Fibroblast of peridontal ligament (primary cell): ENCODE measurements around the gene ARRB2.
"Not testable (repeated sequence)": the region's sequence is repeated elsewhere in the genome, so short reads cannot be mapped to it uniquely, and the experiment has no call there.

ENCODE experiments used
- DNase-seq: peaks from one replicate; pipeline ENCODE4 v3.0.0-alpha.2; 2010; ENCODE audit errors: extremely low read depth

ARRB2 gene

DNA sequence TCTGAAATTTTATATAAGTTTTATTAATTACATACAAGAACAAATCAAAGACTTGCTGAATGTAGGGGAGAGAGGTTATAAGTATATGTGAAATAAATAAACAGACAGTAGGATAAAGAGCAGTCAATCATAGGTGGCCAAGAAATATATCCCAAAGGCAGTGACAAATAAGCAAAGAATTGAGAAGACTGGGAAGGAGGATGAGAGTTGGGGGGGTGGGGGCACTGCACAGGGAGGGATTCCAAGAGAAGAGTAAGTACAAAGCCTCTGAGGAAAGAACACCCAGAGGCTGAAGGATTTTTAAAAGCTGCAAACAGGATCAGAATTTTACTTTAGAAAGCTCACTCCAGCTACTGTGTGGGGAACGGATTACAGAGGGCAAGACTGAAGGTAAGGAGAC, 9.3 kb upstream of the ARRB2 start:
- DNase-seq, result no peak

DNA sequence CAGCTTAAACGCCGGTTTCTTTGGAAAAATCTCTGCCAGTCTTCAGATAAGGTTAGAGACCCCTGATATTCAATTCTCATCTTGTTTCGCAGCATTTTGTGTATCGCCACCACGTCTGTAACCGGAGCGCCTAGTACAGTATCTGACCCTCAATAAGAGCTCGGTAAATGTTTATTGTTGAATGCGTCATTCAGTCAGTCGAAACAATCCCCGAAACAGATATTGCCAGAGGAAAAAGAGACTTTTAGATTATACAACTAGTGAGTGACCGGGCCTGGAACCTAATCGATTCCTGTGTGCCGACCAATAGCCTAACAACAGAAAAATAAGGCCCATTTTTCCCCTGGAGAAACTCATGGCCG, 7.1 kb upstream of the ARRB2 start:
- no peak for DNase-seq

DNA sequence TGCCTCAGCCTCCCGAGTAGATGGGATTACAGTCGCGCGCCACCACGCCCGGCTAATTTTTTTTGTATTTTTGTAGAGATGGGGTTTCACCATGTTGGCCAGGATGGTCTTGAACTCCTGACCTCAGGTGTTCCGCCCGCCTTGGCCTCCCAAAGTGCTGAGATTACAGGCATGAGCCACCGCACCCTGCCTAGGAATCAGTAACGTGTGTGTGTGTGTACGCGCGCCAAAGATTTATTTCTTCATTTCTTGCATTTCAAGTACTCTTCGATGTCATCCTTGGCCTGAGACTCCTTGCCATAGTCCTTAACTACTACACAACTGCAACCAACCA, 5.9 kb upstream of the ARRB2 start:
- not testable (repeated sequence) for DNase-seq

DNA sequence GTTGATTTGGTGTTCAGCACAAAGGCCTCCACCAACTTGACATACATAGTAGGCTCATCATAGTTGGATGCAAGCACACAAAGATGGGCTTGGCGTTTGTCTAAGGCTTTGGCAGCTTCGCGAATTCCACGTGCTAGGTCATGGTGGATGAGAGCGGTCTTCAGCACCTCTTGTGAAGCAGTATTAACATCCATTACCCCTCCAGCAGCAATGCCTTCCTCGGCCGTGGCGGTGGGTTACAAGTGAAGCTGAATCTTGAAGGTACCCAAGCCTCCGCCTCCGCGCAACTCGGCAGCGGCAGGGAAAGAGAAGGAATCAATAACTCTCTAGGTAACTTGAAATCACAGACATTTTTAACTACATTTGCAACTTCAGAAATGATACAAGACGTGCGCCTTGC, 5.4 kb upstream of the ARRB2 start:
- DNase-seq, result no peak

DNA sequence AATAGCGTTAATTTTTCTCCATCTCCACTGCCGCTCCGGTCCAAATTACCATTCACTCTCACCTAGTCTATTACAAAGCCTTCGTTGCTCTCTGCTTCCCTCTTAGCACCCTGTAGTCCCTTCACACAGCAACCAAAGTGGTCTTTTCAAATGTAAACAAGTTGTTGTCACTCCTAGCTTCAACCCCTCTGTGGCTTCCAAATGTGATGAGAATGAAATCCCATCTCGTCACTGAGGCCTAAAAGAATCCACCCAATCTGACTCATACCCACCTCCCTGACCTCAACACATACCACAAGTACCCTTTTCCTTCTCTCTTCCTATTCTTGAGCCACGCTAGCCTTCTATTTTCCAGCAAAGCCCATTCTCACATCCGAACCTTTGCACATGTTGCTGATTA, 4.3 kb upstream of the ARRB2 start:
- DNase-seq, result peak; percentile 55

DNA sequence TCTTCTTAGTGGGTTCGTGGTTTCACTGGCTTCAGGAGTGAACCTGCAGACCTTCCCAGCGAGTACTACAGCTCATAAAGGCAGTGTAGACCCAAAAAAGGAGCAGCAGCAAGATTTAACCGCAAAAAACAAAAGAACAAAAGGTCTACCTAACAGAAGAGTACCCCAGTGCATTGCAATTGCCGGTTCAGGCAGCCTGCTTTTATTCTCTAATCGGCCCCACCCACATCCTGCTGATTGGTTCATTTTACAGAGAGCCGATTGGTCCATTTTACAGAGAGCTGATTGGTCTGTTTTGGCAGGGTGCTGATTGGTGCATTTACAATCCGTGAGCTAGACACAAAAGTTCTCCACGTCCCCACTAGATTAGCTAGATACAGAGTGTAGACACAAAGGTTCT, 2.0 kb upstream of the ARRB2 start:
- DNase-seq, result no peak

DNA sequence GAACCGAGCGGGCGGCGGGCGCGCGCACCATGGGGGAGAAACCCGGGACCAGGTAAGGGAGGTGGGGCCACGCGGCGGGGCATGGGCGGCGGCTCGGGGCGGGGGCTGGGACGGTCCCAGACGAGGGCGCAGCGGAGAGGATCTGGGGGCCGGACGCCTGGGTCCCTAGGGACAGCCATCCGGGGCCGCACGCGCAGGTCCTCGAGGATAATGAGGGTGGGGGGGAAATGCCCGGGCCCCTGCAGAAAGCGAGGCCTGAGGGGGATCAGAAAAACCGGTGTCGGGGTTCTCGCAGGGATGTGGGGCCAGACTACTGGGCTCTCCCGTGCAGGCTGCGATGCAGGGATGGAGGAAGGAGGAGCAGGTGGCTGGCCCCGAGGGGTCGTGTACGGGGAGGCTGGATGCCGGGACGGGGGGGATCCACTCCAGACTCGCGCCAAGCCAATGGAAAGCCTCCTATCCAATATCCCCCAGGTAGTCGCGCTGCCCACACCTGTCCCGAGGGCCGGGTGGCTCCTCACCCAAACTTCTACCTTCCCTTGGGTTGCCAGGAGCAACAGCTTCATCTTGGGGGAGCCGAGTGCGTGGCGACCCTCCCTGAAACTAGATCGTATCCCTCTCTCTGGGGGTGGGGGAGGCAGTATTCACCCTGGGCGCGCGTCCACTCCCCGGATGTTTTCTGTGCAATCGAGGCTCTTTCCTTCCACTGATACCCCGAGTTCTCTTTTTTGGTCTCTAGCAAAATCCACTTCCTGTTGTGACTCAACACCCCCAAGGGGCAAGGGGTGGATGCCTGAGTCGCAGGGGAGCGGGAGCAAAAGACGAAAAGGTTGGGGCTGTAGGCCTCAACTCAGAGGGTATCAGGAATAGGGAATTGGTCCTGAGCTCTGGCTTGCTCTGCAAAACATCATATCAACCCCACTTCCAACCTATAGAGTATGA, 532 bp downstream of the ARRB2 start:
- DNase-seq, result no peak

DNA sequence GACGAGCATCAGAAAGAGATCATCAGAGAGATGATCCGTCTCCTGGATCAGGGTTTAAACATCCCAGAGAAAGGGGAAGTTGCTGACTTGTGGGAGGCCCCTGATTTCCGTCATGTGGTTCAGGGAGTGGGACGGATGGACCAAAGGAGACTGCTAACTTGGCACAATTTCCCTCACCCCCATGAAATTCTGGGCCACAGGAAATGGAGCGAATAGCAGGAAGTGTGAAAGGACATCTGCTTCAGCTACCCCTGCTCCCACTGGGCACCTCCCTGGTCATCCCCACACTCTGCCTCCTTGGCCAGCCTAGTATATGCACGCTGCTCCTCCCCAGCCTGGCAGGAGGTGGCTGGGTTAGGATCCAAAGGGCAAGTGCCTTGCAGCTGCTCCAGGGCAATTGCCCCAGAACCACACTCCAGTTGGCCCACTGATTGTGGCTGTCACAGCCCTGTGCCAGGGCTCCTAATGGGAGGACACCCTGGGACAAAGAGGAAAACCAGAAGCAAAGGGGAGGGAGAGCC, 1.3 kb downstream of the ARRB2 start:
- DNase-seq, result no peak

DNA sequence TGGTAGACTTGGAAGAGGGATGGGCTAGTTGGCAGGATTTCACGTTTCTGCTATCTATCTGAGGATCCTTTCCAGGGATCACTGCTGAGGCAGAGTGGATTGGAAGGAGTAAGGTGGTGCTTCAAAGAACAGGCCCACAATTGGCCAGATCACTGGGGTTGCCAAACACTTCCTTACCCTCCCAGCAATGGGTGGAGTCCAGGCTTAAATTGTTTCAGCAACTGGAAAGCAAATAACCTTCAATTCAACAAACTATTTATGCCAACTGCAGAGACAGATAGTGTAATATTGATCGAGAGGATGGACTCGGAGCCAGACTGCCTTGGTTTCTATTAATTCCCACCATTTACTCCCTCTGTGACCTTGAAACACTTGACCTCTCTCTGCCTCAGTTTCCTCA, 2.1 kb downstream of the ARRB2 start:
- no peak for DNase-seq

DNA sequence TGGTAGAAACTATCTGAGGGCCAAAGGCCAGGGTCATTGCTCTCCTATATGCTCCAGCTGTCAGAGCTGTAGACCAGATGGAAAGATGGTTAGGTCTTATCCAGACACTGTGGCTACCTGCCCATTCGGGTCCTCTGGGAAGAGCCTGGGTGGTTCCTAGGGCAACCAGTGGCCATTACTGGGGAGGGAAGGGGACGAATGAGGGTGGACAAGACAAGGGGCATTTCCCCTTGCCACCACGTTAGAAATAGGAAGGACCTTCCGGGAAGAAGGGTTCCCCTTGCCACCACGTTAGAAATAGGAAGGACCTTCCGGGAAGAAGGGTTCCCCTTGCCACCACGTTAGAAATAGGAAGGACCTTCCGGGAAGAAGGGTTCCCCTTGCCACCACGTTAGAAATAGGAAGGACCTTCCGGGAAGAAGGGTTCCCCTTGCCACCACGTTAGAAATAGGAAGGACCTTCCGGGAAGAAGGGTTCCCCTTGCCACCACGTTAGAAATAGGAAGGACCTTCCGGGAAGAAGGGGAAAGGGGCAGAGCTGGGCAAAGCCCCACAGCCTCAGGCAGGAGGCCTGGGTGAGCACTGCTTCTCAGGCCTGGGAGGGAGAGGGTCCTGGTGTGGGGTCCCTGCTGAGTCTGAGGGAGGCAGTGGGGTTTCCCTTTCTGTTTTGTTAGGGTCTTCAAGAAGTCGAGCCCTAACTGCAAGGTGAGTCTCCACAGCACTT, 4.1 kb downstream of the ARRB2 start:
- not testable (repeated sequence) for DNase-seq

DNA sequence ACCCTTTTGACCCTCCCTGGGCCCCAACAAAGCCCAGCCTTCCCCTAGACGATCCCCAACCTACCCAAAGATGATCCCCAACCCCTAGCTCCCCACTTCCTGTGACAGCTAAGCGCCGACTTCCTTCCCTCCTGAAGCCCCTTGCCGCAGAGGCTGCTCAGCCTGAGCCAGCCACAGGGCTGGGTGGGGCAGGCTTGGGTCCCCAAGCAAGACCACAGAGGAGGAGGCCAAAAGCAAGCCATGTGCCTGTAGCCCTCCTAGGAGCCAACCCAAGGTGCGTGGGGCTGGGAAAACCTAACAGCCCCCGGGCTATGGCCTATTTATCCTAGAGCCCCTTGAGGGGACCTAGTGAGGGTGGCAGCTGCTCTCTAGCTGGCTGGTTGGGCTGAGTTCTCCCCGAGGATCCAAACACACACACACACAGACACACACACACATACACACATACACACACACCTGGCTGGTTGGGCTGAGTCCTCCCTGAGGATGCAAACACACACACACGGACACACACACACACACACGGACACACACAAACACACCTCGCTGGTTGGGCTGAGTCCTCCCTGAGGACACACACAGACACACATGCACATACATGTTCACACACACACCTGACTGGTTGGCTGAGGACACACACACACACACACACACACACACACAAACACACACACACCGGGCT, 4.8 kb downstream of the ARRB2 start:
- DNase-seq, result no peak

DNA sequence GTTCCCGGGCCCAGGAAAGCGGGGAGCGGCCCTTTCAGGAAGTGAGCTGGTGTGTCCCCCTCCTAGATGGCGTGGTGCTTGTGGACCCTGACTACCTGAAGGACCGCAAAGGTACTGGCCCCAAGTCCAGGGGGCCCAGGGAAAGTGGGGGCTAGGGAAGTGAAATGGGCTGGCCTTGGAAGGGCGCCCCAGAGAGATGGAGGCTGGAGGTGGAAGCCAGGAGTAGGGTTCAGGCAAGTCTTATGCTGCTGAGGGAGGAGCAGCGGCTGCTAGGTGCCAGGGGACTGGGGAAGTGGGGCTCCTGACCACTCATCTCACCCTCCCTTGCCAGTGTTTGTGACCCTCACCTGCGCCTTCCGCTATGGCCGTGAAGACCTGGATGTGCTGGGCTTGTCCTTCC, 5.6 kb downstream of the ARRB2 start:
- no peak for DNase-seq

DNA sequence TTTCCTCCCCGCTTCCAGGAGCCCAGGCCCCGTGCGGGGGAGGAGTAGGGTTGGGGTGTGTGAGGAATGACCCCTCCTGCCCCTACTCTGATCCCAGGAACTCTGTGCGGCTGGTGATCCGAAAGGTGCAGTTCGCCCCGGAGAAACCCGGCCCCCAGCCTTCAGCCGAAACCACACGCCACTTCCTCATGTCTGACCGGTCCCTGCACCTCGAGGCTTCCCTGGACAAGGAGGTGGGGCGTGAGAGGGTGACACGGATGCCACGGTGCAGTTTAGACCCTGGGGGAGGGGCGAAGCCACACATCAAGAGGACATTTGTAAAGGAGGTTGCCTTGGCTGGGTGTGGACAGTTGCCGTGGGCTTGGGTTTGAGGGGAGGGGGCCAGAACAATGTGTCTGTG, 7.4 kb downstream of the ARRB2 start:
- no peak for DNase-seq

DNA sequence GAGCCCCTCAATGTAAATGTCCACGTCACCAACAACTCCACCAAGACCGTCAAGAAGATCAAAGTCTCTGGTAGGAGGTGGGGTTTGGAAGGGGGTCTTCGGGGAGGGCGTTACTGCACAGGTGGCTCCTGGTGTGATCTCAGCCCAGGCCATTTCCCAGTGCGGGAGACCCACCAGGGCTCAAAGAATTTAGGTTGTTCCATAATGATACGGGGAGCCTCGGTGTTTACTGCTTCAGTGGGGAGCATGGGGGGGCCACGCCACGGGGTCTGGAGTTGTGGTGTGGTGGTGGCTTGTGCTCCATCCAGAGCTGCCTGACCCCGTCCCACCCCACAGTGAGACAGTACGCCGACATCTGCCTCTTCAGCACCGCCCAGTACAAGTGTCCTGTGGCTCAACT, 7.8 kb downstream of the ARRB2 start:
- no peak for DNase-seq

DNA sequence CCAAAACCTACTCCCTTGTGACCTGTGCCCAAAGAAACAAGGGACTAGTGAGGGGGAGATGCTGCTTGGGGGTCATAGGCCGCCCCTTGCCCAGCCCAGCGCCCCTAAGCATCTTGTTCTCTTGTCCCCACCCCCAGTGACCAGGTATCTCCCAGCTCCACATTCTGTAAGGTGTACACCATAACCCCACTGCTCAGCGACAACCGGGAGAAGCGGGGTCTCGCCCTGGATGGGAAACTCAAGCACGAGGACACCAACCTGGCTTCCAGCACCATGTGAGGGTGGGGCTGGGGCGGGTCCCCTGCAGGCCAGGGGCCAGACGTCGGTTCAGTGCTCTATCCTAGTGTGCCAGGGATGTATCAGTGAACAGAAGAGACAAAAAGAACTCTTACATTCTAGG, 8.7 kb downstream of the ARRB2 start:
- DNase-seq, result no peak

DNA sequence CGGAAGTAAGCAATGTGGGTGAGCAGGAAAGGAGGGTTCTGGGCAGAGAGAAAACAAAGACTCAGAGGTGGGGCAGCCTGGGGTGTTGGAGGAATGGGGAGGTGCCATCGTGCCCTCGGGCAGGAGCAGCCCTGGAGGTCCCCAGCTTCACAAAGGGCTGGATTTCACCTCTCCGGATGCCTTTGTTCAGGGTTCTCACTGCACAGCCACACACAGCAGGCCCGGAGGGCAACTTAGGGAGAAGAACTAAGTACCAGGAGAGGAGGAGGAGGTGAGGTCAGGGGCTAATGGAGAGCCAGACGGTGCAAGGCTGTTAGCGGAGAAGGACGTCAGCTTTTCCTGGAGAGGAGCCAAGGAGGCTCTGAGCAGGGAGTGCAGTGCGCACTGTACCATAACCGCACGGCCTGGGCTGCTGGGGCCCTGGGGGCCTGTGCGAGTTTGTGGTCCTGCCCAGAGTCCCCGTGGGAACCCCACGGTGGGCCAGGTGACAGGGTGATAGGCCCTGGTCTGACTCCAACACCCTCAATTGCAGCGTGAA, 9.3 kb downstream of the ARRB2 start:
- DNase-seq, result no peak

DNA sequence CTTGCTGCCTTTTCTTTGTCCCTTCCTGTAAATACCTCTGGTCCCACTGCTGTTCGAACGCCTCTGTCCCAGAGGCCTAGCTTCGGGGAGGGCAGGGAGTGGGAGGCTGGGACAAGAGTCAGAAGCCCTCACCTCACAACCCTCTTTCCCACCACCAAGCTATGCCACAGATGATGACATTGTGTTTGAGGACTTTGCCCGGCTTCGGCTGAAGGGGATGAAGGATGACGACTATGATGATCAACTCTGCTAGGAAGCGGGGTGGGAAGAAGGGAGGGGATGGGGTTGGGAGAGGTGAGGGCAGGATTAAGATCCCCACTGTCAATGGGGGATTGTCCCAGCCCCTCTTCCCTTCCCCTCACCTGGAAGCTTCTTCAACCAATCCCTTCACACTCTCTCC, 10.4 kb downstream of the ARRB2 start:
- DNase-seq, result no peak

DNA sequence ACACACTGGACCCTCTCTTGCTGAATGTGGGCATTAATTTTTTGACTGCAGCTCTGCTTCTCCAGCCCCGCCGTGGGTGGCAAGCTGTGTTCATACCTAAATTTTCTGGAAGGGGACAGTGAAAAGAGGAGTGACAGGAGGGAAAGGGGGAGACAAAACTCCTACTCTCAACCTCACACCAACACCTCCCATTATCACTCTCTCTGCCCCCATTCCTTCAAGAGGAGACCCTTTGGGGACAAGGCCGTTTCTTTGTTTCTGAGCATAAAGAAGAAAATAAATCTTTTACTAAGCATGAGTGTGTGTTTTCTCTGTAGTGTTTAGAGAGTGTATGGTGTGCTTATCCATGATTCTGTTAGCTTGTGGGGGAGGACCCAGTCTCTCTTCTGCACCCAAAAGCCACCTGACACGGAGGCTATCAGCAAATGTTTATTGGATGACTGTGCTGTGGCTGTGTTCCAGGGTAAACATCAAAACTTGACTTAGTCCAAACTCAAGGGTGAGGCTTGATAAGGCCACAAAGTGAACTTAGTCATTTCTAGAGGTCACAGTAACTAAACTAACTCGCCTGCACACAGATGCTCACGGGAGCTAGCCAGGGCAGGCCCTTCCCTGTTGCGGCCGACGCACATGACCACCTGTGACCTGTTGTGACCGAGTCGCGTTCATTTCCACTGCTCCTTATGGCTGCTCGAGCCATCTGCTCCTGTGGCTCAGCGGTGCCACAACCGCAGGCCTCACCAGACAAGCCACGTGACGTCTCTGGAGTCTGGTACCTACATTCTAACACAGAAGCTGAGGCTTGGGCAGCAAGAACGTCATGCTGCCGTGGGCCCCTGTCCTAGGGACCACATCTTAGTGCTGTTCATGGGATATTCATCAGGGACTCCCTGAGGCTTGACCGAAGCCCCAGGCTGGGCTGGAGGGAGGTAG, 11.0 kb downstream of the ARRB2 start:
- peak; percentile 14 for DNase-seq

DNA sequence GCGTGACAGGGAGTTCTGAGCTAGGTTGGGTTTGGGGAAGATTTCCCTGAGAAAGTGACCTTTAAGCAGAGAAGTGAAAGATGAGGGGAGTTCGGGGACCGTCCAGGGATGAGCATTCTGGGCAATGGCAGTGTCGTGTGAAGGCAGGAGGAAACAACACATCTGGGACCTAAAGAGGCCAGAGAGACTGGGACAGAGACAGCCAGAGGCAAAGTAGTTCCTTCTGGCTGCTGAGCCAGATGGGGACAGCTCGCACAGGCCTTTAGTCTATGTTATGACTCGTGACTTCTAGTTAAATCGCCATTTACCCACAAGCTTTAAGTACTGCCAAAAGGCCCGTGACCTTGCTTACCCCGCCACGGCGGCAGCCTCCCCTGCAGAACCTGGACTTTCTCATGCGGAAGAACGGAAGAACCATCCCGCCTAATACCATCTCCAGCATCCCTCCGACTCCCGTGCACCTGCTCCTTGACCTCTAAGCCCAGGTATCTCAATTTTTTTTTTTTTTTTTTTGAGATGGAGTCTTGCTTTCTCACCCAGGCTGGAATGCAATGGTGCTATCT, 12.3 kb downstream of the ARRB2 start:
- no peak for DNase-seq

DNA sequence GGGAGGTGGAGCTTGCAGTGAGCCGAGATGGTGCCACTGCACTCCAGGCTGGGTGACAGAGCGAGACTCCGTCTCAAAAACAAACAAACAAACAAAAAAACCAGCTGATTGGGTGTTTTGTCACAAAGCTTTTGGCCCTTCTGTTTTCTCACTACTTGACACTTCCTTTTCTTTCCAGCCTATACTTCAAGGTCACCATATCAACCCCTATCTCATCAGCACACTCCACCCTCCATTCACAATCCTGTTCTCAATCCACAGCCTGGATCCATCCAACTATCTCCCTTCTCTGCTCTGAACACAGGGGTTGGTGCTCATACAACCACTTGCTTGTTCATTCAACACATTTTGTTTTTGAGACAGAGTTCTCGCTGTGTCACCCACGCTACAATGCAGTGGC, 14.2 kb downstream of the ARRB2 start:
- no peak for DNase-seq
